Measurements from ENCODE around the gene SMPX.

DNA sequence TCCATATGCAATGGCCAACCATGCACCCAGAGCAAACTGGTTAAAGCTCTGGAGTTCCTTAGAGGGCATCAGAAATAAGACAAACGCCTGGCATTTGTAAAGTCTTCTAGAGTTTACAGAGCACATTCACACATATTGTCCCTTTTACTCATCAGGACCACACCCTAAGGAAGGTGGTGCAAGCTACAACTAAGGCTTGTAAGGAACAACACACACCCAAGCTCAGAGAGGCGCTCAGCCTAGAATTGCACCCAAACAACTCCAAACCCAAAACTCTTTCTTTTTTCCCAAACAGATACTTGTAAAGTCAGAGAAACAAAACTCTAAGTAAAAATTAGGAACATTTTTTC is 46.1 kb downstream of the SMPX start:
- TF ChIP-seq, protein P1, sequence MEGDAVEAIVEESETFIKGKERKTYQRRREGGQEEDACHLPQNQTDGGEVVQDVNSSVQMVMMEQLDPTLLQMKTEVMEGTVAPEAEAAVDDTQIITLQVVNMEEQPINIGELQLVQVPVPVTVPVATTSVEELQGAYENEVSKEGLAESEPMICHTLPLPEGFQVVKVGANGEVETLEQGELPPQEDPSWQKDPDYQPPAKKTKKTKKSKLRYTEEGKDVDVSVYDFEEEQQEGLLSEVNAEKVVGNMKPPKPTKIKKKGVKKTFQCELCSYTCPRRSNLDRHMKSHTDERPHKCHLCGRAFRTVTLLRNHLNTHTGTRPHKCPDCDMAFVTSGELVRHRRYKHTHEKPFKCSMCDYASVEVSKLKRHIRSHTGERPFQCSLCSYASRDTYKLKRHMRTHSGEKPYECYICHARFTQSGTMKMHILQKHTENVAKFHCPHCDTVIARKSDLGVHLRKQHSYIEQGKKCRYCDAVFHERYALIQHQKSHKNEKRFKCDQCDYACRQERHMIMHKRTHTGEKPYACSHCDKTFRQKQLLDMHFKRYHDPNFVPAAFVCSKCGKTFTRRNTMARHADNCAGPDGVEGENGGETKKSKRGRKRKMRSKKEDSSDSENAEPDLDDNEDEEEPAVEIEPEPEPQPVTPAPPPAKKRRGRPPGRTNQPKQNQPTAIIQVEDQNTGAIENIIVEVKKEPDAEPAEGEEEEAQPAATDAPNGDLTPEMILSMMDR (IDR thresholded peaks at IDR 0.05): no peak
- TF ChIP-seq POLR2AphosphoS5 (IDR thresholded peaks at IDR 0.05) (no peak), POLR2A (IDR thresholded peaks at IDR 0.05) (no peak)

All from stomach (tissue), 4 donors.